HL-60/S4 (cell line): ENCODE measurements around the gene MEIKIN.
"Not testable (repeated sequence)": the region's sequence is repeated elsewhere in the genome, so short reads cannot be mapped to it uniquely, and the experiment has no call there.

Experiments
- in situ Hi-C: fragments of 300-500 bp; cut with MboI; formaldehyde crosslinking; loops from 2 replicates; pipeline ENCODE4 v1.14.3; 2022; ENCODE audit warnings: low sequenced_read_pairs

The MEIKIN gene

DNA sequence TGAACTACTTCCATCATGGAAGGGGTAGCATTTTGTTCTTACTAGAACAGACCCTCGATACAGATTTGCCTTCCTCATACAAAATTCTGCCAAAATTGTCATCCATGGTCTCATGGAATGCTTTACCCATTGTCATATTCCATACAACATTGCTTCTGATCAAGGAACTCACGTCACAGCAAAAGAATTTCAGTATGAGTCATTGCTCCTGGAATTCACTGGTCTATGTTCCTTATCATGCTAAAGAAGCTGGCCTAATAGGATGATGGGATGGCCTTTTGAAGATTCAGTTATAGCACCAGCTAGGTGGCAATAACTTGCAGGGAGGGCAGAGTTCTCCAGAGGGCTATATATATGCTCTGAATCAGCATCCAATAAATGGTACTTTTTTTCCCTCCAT, 130.5 kb downstream of the MEIKIN start:
- in situ Hi-C loops: no loop called here

DNA sequence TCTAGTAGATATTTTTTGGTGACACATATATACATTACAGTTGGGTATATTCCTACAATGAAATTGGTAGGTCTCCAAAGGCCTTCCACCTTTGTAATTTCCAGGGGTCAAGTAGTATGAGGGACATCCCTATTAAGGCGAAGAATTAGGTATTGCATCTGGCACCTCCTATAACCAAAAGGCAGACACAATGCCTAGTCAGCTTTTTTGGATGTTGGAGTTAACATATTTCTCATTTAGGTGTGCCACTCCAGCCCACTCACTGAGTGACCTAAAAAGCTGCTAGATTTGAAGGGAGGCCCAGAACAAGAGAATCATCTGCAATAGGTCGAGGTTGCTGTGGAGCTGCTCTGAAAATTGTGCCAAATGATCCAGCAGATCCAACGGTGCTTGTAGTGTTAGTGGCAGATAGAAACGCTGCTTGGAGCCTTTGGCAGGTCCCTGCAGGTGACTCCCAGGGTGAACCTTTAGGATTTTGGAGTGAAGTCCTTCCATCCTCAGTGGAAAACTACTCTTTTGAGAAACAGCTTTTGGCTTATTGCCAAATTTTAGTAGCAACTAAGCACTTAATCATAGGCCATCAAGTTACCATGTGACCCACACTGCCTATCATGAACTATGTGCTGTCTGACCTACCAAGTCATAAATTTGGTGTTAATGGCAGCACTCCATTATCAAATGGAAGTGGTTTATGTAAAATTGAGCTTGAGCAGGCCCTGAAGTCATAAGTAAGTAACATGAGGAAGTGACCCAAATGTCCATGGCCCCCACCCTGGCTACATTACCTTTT, 132.9 kb downstream of the MEIKIN start:
- in situ Hi-C loops: no loop called here

DNA sequence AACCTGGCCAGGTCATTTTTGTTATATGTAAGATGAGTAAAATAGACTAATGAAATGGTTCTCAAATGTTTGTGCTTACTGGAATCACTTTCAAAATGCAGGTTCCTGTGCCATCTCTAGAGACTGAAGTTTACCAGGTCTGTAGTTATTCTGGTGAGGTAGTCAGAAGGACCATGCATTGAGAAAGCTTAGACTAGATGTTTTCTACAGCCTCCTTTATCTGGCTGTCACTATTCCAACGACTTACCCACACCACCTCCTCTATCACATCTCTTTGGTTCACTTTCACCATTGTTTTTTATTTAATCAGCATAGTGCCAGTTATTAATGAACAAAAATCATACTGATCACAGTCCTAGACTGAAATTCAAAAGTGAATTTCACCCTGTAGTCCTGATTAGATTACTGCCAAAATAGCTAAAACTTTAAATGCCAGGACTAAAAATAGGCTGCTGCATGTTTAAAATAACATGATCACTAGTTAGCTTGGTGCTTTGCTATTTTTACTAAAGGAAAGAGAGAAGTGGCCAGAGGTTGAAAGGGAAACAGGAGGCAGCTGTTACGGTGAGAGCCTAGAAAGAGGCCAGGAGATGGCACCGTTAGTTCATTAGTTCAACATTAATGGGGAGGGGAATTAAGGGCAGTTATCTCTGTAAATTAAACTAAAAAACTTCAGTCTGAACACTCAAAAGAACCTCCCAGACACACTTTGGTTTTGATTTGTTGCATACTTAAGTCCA, 134.8 kb downstream of the MEIKIN start:
- in situ Hi-C loops: no loop called here

DNA sequence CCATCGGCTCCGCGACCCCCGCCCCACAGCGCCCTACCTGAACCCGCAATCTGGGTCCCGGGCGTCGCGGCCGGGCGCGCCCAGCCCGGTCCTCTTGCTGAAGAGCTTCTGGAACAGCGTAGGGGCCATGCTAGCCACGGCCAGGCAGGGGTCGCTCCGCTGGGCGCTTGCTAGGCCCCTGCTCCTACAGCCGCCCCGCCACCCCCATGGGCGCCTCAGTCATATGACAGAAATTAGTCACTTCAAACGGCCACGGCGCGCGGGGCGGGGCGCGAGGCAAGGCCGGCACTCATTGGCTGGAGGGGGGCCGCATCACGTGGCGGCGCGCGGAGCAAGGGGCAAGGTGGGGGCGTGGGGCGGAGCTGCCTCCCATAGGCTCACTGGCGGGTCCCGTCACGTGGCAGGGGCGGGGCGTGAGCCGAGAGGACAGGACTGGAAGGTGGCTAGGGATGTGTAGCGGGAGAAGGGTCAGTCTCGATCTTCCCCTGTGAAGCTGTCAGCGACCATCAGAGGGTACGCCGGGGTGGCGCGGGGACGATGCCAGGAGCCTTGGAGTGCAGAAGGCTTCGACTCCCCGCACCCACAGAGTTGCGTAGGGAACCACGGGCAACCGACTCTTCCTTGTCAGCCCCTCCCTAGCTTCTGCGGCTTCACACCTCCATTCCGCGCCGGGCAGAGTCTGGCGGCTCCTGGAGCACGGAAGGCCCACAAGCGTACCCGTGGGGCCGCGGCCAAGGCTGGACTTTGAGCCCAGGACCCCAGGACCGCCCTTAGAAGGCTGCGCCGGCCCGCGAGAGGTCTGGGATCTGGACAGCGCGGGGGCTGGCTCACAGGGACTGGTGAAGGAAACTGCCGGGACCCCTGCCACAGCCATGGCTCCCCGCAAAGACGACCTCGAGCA, 148.4 kb downstream of the MEIKIN start, which contains the start of gene FNIP1:
Gene FNIP1 (minus strand): TSS at position 225 of the 901 bp plus-strand sequence. CDS start 96 bp downstream, at position 129.
- in situ Hi-C loops: no loop called here

DNA sequence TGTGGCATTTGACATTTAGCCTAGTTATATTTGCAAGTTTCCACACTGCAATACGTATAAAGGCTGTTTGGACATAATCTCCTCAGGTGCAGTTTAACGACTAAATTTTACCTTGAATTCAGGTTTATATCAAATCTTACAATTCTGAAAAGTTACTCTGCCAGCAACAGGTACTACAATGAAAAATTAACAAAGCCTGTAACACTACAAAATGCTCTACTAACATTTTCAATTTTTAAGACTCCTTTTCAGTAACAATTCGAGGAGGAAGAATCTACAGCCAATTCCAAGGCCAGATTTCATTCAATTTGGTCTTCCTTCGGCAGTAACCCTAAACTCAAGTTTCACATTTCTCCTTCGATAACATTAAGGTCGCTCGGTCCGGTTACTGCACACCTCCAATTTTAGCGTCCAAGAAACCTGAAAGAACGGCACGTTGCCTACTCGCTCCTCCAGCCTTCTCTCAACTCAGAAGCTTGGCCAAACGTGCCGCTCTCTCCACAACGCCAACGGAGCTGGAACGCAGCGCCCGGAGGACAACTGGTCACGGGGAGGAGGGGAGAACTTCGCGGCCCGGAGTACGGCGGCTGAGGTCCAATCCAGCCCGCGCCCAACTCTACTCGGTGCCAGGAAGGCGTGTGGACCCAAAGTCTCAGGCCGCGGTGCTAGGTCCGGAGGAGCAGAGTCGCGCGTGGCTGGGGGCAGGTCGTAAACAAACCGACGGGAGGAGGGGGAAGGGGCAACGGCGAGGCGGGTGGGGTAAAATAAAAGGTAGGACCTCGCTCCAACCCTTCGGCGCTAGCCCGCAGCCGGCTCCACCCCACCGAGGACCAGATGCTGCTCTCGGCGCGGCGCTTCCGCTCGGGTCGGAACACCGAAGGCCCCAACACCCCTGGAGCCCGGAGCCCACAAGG, 149.3 kb downstream of the MEIKIN start:
- in situ Hi-C loops: no loop called here

DNA sequence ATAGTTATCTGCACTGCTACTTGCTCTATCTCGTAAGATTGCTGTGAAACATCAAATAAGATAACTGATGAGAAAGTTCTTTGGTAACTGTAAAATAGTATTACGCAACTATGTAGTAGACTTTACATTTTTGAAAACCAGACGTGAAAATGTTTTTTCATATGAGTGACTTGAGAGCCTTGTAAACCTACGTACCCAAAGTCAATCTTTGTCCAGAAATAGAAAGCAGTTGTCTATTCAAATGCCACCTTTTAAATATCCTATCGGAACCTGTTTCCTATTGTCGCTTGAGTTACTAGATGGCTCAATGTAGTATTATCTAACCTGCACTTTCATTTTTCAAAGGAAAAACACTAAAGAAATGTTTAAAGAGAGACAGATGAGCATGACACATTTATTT, 150.2 kb downstream of the MEIKIN start:
- in situ Hi-C loops: no loop called here

DNA sequence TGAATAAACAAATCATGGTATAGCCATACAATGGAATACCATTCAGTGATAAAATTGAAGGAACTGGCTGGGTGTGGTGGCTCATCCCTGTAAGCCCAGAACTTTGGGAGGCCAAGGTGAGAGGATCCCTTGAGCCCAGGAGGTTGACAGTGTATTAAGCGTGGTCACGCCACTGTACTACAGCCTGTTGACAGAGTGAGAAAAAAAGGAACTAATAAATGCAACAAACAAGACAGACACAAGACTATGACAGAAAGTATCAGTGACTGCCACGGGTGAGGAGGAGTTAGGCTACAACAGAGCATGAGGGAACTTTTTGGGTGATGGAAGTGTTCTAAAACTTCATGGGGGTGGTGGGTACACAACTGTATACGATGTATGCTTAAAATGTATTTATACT, 150.9 kb downstream of the MEIKIN start:
- in situ Hi-C loops: no loop called here

DNA sequence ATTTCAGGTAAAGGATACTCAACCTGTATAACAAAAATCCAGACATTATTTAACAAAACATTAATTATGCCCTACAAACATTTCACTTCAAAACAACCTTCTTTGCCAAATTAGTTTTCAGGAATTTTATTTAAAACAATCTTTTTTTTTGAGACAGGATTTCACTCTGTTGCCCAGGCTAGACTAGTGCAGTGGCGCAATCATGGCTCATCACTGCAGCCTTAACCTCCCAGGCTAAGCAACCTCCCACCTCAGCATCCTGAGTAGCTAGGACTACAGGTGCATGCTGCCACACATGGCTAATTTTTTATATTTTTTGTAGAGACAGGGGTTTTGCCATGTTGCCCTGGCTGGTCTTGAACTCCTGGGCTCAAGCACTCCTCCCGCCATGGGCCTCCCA, 152.6 kb downstream of the MEIKIN start:
- in situ Hi-C loops: no loop called here

DNA sequence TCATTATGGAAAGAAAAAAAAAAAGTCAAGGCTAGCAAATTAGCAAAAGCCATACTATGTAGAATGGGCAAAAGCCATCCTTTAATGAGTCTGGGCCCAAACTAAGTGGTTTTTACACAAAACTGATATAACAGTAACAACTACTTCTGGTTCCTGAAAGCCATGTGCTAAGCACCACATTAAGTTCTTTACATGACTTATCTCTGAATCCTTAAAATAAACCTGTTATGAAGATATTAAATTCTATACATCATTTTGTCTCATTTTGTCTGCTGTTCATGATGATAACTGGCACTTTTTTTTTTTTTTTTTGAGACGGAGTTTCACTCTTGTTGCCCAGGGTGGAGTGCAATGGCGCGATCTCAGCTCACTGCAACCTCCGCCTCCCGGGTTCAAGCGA, 153.6 kb downstream of the MEIKIN start:
- in situ Hi-C loops: no loop called here

DNA sequence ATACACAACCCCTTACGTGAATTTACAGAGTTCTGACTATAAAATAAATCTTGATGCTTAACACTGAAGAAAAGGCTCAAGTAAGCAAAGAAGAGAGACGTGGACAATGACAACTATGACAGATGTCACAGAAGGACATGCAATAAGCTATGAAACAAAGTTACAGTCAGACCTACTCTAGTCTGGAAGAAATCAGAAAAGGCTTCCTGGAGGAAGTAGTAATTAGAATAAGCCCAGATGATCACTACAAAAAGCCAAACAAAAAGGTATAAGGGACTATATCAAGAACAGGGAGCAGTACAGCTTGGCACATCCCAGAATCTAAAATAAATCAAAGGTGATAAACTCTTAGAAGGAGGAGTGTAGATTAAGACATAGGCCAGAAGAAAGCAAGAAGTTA, 154.9 kb downstream of the MEIKIN start:
- in situ Hi-C loops: no loop called here

DNA sequence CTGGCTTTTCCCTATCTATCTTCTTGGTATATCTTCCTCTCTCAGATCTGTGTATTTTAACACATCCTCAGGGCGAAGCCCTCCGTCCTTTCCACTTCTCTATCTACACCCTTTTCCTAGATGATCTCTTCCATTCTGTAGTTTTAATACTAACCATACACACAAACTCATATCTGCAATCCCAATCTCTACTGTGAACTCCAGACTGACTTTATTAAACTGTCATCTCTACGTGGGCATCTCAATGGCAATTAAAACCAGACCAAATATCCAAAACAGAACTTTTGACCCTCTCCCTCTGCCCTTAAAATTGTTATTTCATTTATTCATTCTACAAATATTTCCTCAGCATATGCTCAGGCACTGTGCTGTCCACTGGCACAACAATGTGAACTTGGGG, 155.7 kb downstream of the MEIKIN start:
- in situ Hi-C loops: no loop called here

DNA sequence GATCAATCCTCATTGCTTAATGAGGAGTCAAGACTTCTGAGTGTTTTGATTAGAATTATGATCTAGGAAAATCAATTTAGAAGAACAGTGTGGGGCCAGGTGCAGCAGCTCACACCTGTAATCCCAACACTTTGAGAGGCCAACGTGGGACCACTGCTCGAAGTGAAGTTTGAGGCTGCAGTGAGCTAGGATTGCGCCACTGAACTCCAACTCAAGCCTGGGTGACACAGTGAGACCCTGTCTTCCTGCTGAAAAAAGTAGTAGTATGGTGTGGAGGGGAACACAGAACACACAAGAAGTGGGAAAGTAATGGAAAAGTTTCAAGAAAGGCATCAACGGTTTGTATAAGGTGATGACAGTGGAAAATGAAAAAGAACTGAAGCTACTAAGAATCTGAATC, 157.7 kb downstream of the MEIKIN start:
- in situ Hi-C loops: no loop called here

DNA sequence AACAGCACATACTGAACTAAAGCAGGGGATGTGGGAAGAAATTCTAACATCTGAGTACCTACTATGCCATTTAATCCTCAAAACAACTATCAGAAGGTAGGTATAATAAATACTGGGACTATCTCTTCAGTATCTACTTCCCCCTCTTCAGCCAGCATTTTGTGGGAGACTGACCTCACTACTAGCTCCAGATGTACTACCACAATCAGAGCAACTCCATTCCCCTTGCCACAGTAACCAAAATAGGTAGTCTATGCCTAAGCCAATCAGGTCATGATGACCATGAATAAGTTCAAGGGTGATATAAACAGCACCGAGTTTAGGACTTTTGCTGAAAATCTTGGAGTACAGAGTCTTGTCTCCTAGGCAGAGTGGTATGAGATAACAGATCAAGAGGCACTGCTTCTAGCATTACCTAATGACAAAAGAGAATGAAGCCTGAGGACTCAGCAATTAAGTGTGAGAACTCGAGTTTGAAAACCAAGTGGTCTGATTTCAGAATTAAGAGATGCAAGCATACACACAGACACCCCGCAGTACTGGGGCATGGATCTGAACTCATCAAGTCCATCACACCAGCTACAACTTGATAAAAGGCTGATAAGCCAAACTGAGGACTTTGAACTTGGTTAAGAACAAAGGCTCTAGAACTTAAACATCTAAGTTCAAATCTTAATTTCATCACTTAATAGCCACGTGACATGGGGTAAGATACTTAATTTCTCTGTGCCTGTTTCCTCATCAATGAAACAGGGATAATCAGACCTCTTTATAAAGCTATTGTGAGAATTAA, 158.4 kb downstream of the MEIKIN start:
- in situ Hi-C loops: no loop called here

DNA sequence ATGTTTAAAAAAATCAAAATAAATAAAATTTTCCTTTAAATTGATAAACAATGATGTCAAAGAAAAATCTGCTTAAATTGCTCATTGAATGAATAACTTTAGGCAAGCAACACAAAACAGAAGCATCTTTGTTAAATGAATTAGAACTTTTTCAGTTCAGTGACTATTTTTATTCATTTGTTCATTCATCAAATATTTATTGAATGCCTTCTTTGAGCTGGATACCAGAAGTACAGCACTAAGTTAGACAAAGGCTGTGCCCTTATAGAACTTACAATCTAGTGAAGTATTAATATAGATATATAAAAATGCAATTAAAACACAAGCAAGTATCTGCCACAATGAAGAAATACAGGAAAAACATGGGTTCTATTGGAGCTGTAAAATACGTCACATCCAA, 159.4 kb downstream of the MEIKIN start:
- in situ Hi-C loops: no loop called here

DNA sequence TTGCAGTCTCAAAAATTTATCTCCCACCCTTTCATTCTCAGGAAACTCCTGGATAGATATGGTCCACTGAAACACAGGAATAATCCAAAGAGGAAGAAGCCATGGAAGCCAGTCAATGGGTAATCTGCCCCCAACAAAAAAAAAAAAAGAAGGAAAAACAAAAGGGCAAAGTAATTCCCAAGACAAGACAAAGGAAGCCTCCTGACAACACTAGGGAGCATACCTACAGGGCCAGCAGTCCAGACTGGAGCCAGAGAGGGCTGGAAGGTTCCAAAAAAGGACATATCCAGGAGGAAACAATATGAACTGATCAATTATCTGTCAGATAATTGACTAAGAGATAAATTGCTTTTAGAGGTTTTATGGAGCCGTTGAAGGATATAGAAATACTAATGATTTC, 161.6 kb downstream of the MEIKIN start:
- in situ Hi-C loops: no loop called here

DNA sequence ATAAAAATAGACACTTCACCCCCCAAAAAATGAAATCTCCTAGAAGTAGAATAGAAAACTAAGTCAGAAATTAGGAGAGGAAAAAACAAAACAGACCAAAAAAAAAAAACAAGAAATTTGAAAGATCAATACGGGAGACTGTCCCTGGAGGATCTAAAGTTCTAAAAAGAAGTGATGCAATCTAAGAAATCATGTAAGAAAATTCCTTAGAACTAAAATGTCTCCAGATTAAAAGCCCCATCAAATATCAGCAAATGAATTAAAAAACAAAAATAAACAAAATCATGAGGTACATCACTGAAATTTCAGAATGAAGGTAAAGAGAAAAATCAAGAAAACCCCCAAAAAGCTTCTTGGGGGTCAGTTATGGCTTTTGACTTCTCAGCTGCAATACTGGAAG, 162.1 kb downstream of the MEIKIN start:
- in situ Hi-C loops: no loop called here

DNA sequence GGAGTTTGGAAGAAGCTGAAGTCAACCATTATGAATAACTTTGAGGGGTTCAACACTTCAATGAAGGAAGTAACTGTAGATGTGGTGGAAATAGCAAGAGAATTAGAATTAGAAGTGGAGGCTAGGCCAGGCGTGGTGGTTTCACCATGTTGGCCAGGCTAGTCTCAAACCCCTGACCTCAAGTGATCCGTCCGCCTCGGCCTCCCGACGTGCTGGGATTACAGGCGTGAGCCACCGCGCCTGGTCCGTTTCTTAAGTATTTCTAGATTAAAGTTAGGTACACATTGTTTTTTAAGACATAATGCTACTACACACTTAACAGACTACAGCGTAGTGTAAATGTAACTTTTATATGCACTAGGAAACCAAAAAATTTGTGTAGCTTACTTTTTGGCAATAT, 162.7 kb downstream of the MEIKIN start:
- in situ Hi-C loops: no loop called here

DNA sequence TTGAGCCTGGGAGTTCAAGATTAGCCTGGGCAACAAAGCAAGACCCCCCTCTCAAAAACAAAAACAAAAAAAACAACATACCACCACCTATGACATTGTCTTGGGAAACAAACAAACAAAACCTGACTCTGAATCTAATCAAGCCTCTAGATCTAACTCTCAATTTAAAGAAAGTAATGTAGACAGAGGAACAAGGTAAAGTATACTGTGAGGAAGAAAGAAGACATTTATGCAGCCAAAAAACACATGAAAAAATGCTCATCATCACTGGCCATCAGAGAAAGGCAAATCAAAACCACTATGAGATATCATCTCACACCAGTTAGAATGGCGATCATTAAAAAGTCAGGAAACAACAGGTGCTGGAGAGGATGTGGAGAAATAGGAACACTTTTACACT, 167.3 kb downstream of the MEIKIN start:
- in situ Hi-C loops: not testable (repeated sequence)

DNA sequence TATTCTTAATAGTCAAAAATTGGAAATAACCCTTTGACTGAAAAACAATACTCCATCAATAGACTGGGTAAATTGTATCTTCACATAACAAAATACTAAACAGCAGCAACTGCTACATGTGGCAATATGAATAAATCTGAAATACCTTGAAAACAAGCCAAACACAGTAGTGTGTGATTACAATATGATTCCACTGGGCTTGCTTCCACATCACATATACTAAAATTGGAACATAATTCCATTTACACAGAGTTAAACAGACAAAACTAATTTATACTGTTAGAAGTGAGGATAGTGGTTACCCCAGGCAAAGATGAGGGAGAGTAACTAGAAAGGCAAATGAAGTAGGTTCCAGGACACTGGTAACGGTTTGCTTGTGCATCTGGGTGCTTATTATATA, 169.0 kb downstream of the MEIKIN start:
- in situ Hi-C loops: no loop called here
